ENCODE measurements around the gene EHMT1.

DNA sequence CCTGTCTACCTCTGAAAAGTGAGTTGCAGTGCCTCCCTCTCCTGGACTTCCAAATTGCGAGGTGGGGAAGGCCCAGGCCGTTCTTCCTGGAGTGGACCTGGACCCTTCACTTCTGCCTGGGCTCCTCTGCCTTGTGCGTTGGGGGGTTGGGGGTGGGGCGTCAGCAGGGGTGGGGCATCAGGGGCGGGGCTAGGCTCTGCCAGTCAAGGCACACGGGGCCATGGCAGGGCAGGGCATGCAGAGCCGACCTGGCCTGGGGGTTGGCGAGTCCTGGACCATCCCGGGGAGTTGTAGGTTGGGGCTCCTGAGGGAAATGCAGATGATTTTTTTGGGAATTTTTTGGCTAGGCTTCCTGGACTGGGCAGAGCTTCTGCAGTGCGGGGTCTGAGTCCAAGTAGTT, 87.1 kb downstream of the EHMT1 start:
- TF ChIP-seq CTCF (conservative IDR thresholded peaks at IDR 0.05; ENCODE audit: low read length) = no peak
- TF ChIP-seq EZH2phosphoT487 (IDR thresholded peaks at IDR 0.05; ENCODE audit: borderline replicate concordance) = no peak

Measured in Loucy (cell line).